K562 (cell line): Measurements from ENCODE around the gene TLE6. TPM values are rescaled to one million over a fixed set of nuclear protein-coding genes. Genes with fewer than 3 reads are reported as not detected.

Experiments
- CREB3L1 ChIP-seq: fragments of 450-650 bp; IDR thresholded peaks from 2 replicates; pipeline ENCODE4 v1.6.1; 2014; ENCODE audit warnings: low read depth, mild to moderate bottlenecking, moderate library complexity, borderline replicate concordance
- CREBBP ChIP-seq: IDR thresholded peaks from one replicate; pipeline ENCODE4 v1.6.1; 2012; ENCODE audit warnings: low read depth, mild to moderate bottlenecking, control low read depth, inconsistent platforms, low read length
- DDX20 ChIP-seq: fragments of 450-650 bp; IDR thresholded peaks from 2 replicates; pipeline ENCODE4 v1.6.1; 2016; ENCODE audit warnings: missing genetic modification characterization, low read depth, mild to moderate bottlenecking, missing compliant biosample characterization, moderate library complexity
- EP400 ChIP-seq: fragments of 450-650 bp; IDR thresholded peaks from 2 replicates; pipeline ENCODE4 v1.6.1; 2017; ENCODE audit warnings: antibody characterized with exemption, mild to moderate bottlenecking, moderate library complexity
- HMGXB4 ChIP-seq: sonication (generic); formaldehyde crosslinking; IDR thresholded peaks from 2 replicates; pipeline ENCODE4 v1.8.1; 2023; ENCODE audit warnings: mild to moderate bottlenecking, missing genetic modification reagents
- ID3 ChIP-seq, 2 experiments: fragments of 250-450 bp in 1 of 2; fragments of 450-650 bp in 1 of 2; sonication (Bioruptor Pico) in 1 of 2; IDR thresholded peaks; 2 replicates each; pipeline versions ENCODE4 v1.6.1 to v1.8.0; 2016 to 2021; ENCODE audit warnings: mild to moderate bottlenecking in 2 of 2, moderate library complexity in 2 of 2, missing compliant biosample characterization in 1 of 2, missing genetic modification characterization in 1 of 2
- IRF9 ChIP-seq: fragments of 450-650 bp; IDR thresholded peaks from 2 replicates; pipeline ENCODE4 v1.6.1; 2016; ENCODE audit warnings: missing biosample characterization, missing genetic modification characterization
- KDM2B ChIP-seq: fragments of 250-450 bp; sonication (Bioruptor Pico); IDR thresholded peaks from 2 replicates; pipeline ENCODE4 v1.8.0; 2021; ENCODE audit warnings: mild to moderate bottlenecking, moderate library complexity
- MXI1 ChIP-seq: IDR thresholded peaks from 2 replicates; pipeline ENCODE4 v1.6.1; 2011; ENCODE audit warnings: low read depth, mild to moderate bottlenecking, improper control_type of control experiment, low read length
- MYC ChIP-seq, 2 experiments: fragments of 250-450 bp in 1 of 2; sonication (Bioruptor Pico) in 1 of 2; IDR thresholded peaks; 2 replicates each; pipeline versions ENCODE4 v1.5.1 to v1.6.1; 2012 to 2021; ENCODE audit warnings: low read depth in 2 of 2, borderline replicate concordance in 1 of 2, improper control_type of control experiment in 1 of 2, low read length in 1 of 2, mild to moderate bottlenecking in 1 of 2, moderate library complexity in 1 of 2
- POLR2H ChIP-seq: IDR thresholded peaks from 2 replicates; pipeline ENCODE4 v1.6.1; 2016; ENCODE audit warnings: missing genetic modification characterization, low read depth, mild to moderate bottlenecking, control low read depth, missing compliant biosample characterization, moderate library complexity
- SAFB2 ChIP-seq: fragments of 200-400 bp; formaldehyde crosslinking; IDR thresholded peaks from 2 replicates; pipeline ENCODE4 v1.6.1; 2018; ENCODE audit warnings: borderline replicate concordance, low read length, low read depth, moderate library complexity; ENCODE audit not compliant: severe bottlenecking
- TFAM ChIP-seq: fragments of 250-450 bp; sonication (Bioruptor Pico); conservative IDR thresholded peaks from 2 replicates; pipeline ENCODE4 v1.5.0; 2021; ENCODE audit warnings: mild to moderate bottlenecking, moderate library complexity
- ZBTB9 ChIP-seq: fragments of 450-650 bp; formaldehyde crosslinking; IDR thresholded peaks from 2 replicates; pipeline ENCODE4 v1.4.0; 2020; ENCODE audit warnings: mild to moderate bottlenecking, moderate library complexity
- ZNF146 ChIP-seq: IDR thresholded peaks from one replicate; pipeline ENCODE4 v1.6.1; 2018; ENCODE audit warnings: missing compliant biosample characterization; ENCODE audit not compliant: unreplicated experiment
- ZNF395 ChIP-seq: fragments of 200-800 bp; sonication (Bioruptor generic); IDR thresholded peaks from 2 replicates; pipeline ENCODE4 v1.6.1; 2017; ENCODE audit warnings: missing genetic modification characterization, missing compliant biosample characterization
- ZNF551 ChIP-seq: fragments of 250-450 bp; sonication (Bioruptor Pico); IDR thresholded peaks from 2 replicates; pipeline ENCODE4 v1.5.0; 2021; ENCODE audit warnings: mild to moderate bottlenecking, moderate library complexity
- polyA plus RNA-seq, 8 experiments: library from polyadenylated mRNA; depleted of rRNA in 4 of 8; stranded (reverse) in 5 of 8; unstranded in 3 of 8; fragments of >200 nt; fragmentation: Nextera tagmentation in 2 of 8; fragmentation: Illumina TruSeq in 1 of 8; extraction: Ambion mirVana in 2 of 8; extraction: Trizol in 1 of 8; gene quantifications; 2 replicates each; pipeline versions ENCODE4 v1.2.1 to v1.2.3, GENCODE V29; 2011 to 2014; ENCODE audit warnings: inconsistent platforms in 1 of 8, missing spikeins in 1 of 8
- total RNA-seq, 7 experiments: library from RNA; depleted of rRNA in 6 of 7; stranded (reverse); fragments of >200 nt in 6 of 7; fragmentation: Illumina TruSeq in 2 of 7; extraction: Trizol in 2 of 7; gene quantifications; 2 replicates each; pipeline versions ENCODE4 v1.2.1 to v1.2.3, GENCODE V29; 2011 to 2021; ENCODE audit warnings: low replicate concordance in 1 of 7

TLE6 gene
- total and polyA plus RNA-seq, 9 of the 15 experiments (the other 6 are each of a cell fraction or from before 2014, with no cell fraction given) = 1.1 to 6.1 (median 2.5) TPM

GRCh38 chr19:2944775-2945574, 32.4 kb upstream of the TLE6 start, which contains the start of gene ZNF77 (continued):
- TF ChIP-seq ID3 (CRISPR knock-in tag; IDR thresholded peaks at IDR 0.05) = no peak
- TF ChIP-seq ID3 (tag; IDR thresholded peaks at IDR 0.05) = peak; percentile 90
- no peak for TF ChIP-seq CREBBP
- TF ChIP-seq EP400 = peak; percentile 90
- TF ChIP-seq DDX20 (tag) = no peak
- peak; percentile 87 for TF ChIP-seq ZNF395 (CRISPR knock-in tag)
- TF ChIP-seq MYC (IDR thresholded peaks at IDR 0.05; ENCODE audit: low read depth, low read length) = no peak
- TF ChIP-seq MYC (CRISPR knock-in tag; IDR thresholded peaks at IDR 0.05; ENCODE audit: borderline replicate concordance, low read depth) = peak; percentile 84; the same call in 1 of the 2 replicates
- TF ChIP-seq MXI1 = no peak
- TF ChIP-seq KDM2B (CRISPR knock-in tag) = no peak
- no peak for TF ChIP-seq ZNF146 (CRISPR knock-in tag)
- TF ChIP-seq TFAM (CRISPR knock-in tag) = no peak
- no peak for TF ChIP-seq ZNF551 (CRISPR knock-in tag)
- no peak for TF ChIP-seq IRF9 (tag)
- TF ChIP-seq CREB3L1 = peak; percentile 61; the same call in 1 of the 2 replicates
- no peak; the same call in 1 of the 2 replicates for TF ChIP-seq ZBTB9 (CRISPR knock-in tag)
- TF ChIP-seq HMGXB4 (CRISPR knock-in tag) = 0 out of 2 replicates have a peak, but pooled peaks have one; percentile 36
- TF ChIP-seq POLR2H = peak; percentile 29; the same call in 1 of the 2 replicates
- TF ChIP-seq SAFB2 = no peak
